Skin of body (tissue), 2 donors: Measurements from ENCODE around the gene SIDT1. TPM values are rescaled to one million over a fixed set of nuclear protein-coding genes. Genes with fewer than 3 reads are reported as not detected.

Experiments
- DNase-seq: peaks from one replicate; lab custom pipeline; 2025; lab: John Stamatoyannopoulos, UW
- total RNA-seq: library from RNA; depleted of rRNA; stranded (reverse); fragments of >200 nt; gene quantifications from one replicate; pipeline ENCODE4 v1.2.3, GENCODE V29; 2014

Gene SIDT1
- total RNA-seq, result 4.4 TPM

- DNase-seq, result no peak
Measured at GRCh38 chr3:113531826-113532697, at the start of gene SIDT1. Gene SIDT1, plus strand, starts transcription at chr3:113532555. Its CDS starts 467 bp downstream, at chr3:113533022.

DNA sequence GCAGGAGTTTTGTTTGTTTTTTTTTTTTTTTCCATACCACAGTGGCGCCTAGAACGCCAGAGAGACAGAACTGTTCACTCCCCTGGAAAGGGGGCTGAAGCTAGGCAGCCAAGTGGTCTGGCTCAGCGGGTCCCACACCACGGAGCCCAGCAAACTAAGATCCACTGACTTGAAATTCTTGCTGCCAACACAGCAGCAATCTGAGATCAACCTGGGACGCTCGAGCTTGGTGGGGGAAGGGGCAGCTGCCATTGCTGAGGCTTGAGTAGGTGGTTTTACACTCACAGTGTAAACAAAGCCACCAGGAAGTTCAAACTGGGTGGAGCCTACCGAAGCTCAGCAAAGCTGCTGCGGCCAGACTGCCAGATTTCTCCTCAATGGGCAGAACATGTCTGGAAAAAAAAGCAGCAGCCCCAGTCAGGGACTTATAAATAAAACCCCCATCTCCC, 47.2 kb upstream of the SIDT1 start:
- DNase-seq, result no peak

GRCh38 chr3:113495035-113495434, 37.3 kb upstream of the SIDT1 start:
- peak; percentile 2 for DNase-seq

DNA sequence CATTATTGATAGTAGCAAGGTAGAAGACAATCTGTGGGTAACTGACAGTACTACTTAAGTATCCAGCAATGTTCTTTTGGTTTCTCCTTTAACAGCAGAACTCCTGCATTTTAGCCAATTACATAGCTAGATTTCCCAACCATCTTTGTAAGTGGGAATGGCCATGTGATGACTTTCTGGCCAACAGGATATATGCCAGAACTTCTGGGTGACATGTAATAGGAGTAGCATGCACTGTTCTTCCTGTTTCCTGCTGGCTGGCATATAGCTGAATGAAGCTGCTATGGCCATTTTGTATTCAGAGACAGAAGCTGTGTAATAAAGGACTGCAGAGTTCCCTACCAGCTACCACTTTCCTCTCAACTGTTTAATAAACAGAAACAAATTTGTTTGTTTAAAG, 35.4 kb upstream of the SIDT1 start:
- no peak for DNase-seq

- no peak for DNase-seq
Measured at GRCh38 chr3:113498221-113499005, 33.9 kb upstream of the SIDT1 start.

DNA sequence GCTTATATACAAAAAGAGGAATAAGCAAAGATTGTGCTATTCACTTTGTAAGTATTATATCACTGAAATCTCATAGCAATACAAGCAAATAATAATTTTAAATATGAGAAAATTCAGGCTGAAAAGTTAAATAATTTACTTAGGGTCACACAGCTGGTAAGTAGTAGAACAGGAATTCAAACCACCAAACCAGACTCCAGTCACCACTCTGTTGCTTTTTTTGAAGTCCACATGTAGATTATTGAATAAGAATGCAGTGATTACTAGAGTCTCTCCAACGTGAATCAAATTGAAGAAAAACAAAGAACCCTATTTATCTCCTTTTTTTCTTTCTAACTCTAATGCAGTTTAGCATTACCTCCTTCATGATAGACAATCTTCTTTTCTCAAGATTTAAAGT, 33.3 kb upstream of the SIDT1 start:
- no peak for DNase-seq

GRCh38 chr3:113501597-113501996, 30.8 kb upstream of the SIDT1 start:
- DNase-seq, result no peak

DNA sequence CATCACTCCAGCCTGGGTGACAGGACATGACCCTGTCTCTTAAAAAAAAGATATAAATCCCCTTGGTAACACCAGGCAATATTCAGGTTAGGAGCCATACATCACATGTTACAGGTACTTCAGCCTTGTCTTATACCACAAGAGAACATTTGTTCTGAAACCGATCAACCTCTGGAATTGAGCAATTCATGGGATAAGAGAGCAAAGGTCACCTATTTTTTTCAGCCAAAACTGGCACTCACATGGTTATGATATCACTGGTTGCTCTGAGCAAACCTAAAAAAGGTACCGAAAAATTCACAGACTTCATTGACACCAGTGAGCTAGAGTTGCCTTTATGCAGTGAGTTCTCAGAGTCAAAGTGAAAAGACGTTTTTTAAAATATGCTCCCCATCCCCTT, 26.5 kb upstream of the SIDT1 start:
- DNase-seq, result no peak

DNA sequence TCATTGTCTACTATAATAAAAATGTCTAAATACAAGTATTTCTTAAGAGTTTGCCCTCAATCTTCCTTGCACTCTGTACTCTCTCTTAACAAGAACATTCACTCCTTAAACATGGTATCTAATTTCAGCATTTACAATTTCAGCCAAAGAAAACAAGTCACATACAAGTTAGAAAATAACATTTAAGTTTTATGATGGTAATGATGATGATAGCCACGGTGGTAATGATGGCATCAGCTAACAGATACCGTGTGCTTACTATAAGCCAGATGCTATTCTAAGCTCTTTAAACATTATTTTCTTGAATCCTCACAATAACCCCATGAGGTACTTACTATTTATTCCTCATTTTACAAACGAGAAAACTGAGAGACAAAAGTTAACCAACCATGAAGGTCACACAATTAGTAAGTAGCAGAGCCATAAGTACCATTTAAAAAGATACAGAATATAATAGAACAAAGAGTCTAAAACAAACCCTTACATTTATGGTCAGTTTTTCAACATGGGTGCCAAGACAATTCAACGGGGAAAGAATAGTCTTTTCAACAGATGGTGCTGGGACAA, 24.8 kb upstream of the SIDT1 start:
- DNase-seq, result no peak

GRCh38 chr3:113508966-113509365, 23.4 kb upstream of the SIDT1 start:
- DNase-seq, result no peak

DNA sequence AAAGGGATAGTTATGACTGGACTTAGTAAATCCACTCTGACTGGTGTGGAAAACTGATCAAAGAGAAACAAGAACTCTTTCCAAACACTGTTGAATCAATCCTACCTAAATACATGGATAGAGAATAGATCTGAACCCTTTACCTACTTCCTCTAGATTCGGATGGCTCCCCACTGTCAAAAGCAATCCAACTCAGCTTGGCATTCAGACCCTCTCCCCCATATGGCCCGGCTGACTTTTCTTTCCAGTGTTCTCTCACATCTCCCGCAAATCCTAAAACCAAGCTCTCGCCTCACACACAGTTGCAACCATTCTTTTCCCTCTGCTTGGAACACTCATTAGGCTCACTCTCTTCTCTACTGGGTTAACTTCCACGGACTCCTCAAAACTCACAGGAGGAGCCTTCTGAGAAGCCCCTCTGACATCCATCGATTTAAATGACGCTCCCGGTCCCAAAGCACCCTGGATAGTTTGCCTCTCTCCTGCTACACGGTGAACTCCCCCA, 18.0 kb upstream of the SIDT1 start:
- DNase-seq, result peak; percentile 29

DNA sequence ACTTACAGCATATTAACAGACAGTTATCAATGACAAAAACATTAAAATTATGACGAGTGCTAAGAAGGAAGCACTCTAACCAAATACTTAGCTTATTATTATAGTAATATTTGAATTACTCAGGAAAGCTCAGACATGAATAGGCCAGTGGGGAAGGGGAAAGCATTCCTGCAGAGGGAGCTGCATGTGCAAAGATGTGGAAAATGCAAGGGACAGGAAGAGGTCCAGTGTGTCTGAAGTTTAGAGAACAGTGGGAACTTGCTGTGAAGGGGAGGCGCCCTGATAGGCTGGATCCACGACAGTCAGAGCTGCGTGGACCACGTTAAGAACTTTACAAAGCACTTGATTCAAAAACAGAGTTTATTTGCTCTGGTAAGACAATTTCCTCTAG, 16.2 kb upstream of the SIDT1 start:
- DNase-seq, result no peak

DNA sequence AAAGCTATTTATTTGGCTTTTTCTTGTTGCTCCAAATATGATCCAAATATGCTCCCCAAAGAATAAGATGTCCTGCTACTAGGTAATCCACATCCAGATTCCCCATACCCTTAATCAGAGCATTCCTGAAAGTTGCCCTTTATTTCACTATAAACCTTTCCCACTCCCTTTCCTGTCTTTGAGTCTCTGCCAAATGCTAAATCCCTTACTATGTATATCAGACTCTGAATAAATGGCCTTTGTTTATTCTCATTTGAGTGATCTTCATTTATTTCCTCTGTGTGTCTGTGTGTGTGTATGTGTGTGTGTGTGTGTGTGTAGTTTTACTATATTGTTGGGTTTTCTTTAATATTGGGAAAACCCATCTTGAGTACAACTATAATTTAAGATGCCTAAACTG, 10.4 kb upstream of the SIDT1 start:
- no peak for DNase-seq

GRCh38 chr3:113523241-113523640, 9.1 kb upstream of the SIDT1 start:
- no peak for DNase-seq

- no peak for DNase-seq
Measured at GRCh38 chr3:113532698-113533533, 561 bp downstream of the SIDT1 start.

DNA sequence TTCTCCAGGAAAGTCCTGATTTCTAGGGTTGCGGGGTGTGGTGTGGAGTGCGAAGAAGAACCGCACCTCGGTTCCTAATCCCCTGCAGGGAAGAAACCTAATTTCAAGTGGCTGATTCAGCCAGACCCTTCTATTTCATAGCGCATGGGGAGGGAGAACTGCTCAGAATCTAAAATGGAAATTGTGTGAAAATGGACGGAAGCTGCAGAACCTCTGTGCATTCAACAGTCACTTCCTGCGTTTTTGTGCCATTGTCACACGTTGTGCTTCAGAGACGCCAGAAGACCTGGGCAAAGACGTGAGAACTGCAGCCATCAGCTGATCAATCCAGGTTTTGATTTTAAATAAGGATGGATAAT, 1.2 kb downstream of the SIDT1 start:
- DNase-seq, result no peak

- DNase-seq, result no peak
Measured at GRCh38 chr3:113534365-113534764, 2.0 kb downstream of the SIDT1 start.

DNA sequence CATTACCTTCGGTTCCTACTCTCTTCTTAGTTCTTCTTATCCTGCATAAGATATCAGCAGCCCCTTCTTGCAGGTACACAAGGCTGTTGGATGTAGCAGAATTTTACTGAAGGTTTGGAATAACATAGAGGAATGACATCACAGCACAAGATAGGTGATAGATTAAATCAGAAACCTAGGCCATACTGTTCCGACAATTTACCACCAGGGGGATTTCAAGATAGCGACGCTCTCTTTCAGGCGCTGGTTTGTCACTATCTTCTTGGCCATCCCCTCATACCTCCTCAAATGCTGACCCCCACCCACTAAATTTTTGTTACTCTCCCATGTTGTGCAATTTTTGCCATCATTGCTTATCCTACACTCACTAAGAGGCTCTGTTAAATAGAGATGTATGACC, 3.5 kb downstream of the SIDT1 start:
- no peak for DNase-seq

GRCh38 chr3:113536627-113537101, 4.3 kb downstream of the SIDT1 start:
- no peak for DNase-seq

DNA sequence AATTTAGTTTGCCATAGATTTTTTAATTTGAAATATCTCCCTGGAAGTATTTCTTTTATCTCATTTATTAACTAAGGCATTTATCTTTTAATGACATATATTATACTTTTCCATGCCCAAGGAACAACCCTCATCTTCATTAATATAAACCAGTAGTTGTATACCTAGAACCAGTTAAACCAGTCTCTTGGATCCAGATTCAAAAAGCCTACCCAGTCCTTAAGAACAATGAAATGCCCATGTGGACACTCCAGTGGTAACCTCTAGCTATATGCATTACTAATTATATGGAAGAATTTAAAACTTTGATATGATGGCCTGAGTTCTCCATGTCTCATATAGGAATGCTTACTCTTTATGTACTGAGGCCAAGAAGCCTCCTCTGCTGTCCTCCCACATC, 4.8 kb downstream of the SIDT1 start:
- no peak for DNase-seq

GRCh38 chr3:113541519-113541918, 9.2 kb downstream of the SIDT1 start:
- no peak for DNase-seq
